Loucy (cell line): ENCODE measurements around the gene ERRFI1.

Experiments
- H2AFZ ChIP-seq: fragments of 200-600 bp; sonication (generic); 2 replicates; pipeline ENCODE4 v1.6.0; 2016; ENCODE audit warnings: antibody characterized with exemption, mild to moderate bottlenecking, low read length, moderate library complexity
- H3F3A ChIP-seq: fragments of 200-600 bp; 2 replicates; pipeline ENCODE4 v1.6.0; 2016; ENCODE audit warnings: antibody characterized with exemption, low read depth, mild to moderate bottlenecking
- H3K27me3 ChIP-seq: fragments of 200-600 bp; sonication (generic); 2 replicates; pipeline ENCODE4 v1.6.1; 2014; ENCODE audit warnings: low read length, mild to moderate bottlenecking; ENCODE audit not compliant: insufficient read depth, poor library complexity, severe bottlenecking
- H3K36me3 ChIP-seq: fragments of 200-600 bp; sonication (generic); 2 replicates; pipeline ENCODE4 v1.6.1; 2016; ENCODE audit warnings: low read length; ENCODE audit not compliant: insufficient read depth
- H3K4me1 ChIP-seq: fragments of 200-600 bp; sonication (generic); 2 replicates; pipeline ENCODE4 v1.5.1; 2014; ENCODE audit warnings: low read length, mild to moderate bottlenecking; ENCODE audit not compliant: insufficient read depth, poor library complexity, severe bottlenecking
- H3K4me2 ChIP-seq: fragments of 200-600 bp; sonication (generic); 2 replicates; pipeline ENCODE4 v1.6.0; 2014; ENCODE audit warnings: antibody characterized with exemption, low read length, low read depth, mild to moderate bottlenecking; ENCODE audit not compliant: poor library complexity, severe bottlenecking
- H3K4me3 ChIP-seq: fragments of 200-600 bp; sonication (generic); 2 replicates; pipeline ENCODE4 v1.5.1; 2014; ENCODE audit warnings: low read length, mild to moderate bottlenecking, mixed read lengths; ENCODE audit not compliant: poor library complexity, severe bottlenecking
- H3K79me2 ChIP-seq: fragments of 200-600 bp; sonication (generic); 2 replicates; pipeline ENCODE4 v1.6.1; 2014; ENCODE audit warnings: low read length; ENCODE audit not compliant: insufficient read depth
- H3K9ac ChIP-seq: fragments of 200-600 bp; sonication (generic); 2 replicates; pipeline ENCODE4 v1.6.0; 2014; ENCODE audit warnings: mild to moderate bottlenecking, low read depth, low read length, moderate library complexity; ENCODE audit not compliant: poor library complexity, severe bottlenecking
- H3K9me2 ChIP-seq: fragments of 200-600 bp; sonication (generic); replicated peaks from 2 replicates; pipeline ENCODE4 v1.6.1; 2016; ENCODE audit warnings: low read depth, low read length, mixed read lengths
- H3K9me3 ChIP-seq: fragments of 200-600 bp; sonication (generic); 2 replicates; pipeline ENCODE4 v1.6.1; 2014; ENCODE audit warnings: mild to moderate bottlenecking, antibody characterized with exemption, low read length, low read depth; ENCODE audit not compliant: insufficient read depth
- H4K20me1 ChIP-seq: fragments of 200-600 bp; sonication (generic); 2 replicates; pipeline ENCODE4 v1.6.0; 2014; ENCODE audit warnings: antibody characterized with exemption, low read length, mild to moderate bottlenecking; ENCODE audit not compliant: insufficient read depth, poor library complexity, severe bottlenecking
- EZH2phosphoT487 ChIP-seq: fragments of 200-600 bp; IDR thresholded peaks from 2 replicates; pipeline ENCODE4 v1.6.1; 2018; ENCODE audit warnings: antibody characterized with exemption, mild to moderate bottlenecking, moderate library complexity, borderline replicate concordance
- TF ChIP-seq, protein P1 (sequence below): fragments of 200-600 bp; sonication (generic); conservative IDR thresholded peaks from 2 replicates; pipeline ENCODE4 v1.5.1; 2014; ENCODE audit warnings: mild to moderate bottlenecking, antibody characterized with exemption, low read length

Gene ERRFI1

DNA sequence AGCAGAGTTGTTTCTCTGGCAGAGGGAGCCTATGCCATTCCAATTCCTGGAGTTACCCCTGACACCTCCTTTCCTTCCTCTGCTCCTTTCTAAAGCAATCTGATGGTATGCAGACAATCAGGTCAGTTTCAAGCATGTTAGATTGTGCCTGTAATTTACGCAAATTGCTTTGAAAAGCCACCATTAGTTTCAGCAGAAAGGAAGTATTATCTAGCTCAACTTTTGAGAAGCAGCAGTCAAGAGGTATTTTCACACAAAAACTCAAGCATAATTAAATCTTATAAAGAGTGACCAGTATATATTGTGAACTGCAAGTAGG lies 2.2 kb downstream of the ERRFI1 start:
- H3K36me3 ChIP-seq: no peaks in the 10 kb centered on the region
- TF ChIP-seq, protein P1, sequence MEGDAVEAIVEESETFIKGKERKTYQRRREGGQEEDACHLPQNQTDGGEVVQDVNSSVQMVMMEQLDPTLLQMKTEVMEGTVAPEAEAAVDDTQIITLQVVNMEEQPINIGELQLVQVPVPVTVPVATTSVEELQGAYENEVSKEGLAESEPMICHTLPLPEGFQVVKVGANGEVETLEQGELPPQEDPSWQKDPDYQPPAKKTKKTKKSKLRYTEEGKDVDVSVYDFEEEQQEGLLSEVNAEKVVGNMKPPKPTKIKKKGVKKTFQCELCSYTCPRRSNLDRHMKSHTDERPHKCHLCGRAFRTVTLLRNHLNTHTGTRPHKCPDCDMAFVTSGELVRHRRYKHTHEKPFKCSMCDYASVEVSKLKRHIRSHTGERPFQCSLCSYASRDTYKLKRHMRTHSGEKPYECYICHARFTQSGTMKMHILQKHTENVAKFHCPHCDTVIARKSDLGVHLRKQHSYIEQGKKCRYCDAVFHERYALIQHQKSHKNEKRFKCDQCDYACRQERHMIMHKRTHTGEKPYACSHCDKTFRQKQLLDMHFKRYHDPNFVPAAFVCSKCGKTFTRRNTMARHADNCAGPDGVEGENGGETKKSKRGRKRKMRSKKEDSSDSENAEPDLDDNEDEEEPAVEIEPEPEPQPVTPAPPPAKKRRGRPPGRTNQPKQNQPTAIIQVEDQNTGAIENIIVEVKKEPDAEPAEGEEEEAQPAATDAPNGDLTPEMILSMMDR: no peak
- TF ChIP-seq EZH2phosphoT487: no peak
- H3K9me3 ChIP-seq: no peaks in the 10 kb centered on the region
- no peaks in the 10 kb centered on the region for H3K4me1 ChIP-seq
- no peak overlapping the region for H3K9ac ChIP-seq
- H3K4me2 ChIP-seq: no peak overlapping the region
- no peaks in the 10 kb centered on the region for H4K20me1 ChIP-seq
- H3K4me3 ChIP-seq: no peak overlapping the region
- H3K79me2 ChIP-seq: no peaks in the 10 kb centered on the region
- H3K9me2 ChIP-seq: no peaks in the 10 kb centered on the region
- H3F3A ChIP-seq: no peaks in the 10 kb centered on the region
- H2AFZ ChIP-seq: no peak overlapping the region
- H3K27me3 ChIP-seq: no peaks in the 10 kb centered on the region

DNA sequence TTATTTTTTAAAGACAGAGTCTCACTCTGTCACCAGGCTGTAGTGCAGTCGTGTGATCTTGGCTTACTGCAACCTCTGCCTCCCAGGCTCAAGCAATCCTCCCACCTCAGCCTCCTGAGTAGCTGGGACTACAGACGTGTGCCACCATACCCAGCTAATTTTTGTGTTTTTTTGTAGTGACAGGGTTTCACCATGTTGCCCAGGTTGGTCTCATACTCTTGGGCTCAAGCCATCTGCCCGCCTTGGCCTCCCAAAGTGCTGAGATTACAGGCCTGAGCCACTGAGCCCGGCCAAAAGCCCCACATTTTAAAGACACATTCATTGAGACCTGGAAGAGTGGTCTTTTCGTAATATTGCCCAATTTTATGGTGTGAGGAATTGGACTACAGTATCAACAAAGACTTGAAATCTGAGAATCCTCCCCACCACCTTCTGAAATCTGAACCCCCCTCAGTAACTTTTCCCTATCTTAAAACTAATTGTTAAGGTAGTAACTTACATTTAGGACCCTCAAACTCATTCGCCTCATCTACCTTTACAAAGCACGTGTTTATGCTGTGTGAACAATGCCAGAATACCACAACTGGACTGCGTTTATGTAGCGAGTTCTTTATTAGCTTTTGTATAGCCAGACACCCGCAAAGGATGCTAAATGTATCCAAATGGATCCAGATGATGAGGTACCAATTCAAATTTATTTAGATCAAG lies 2.7 kb downstream of the ERRFI1 start:
- H3K4me2 ChIP-seq: no peak overlapping the region
- no peaks in the 10 kb centered on the region for H3K27me3 ChIP-seq
- no peaks in the 10 kb centered on the region for H3K9me2 ChIP-seq
- H3F3A ChIP-seq: no peaks in the 10 kb centered on the region
- H3K36me3 ChIP-seq: no peaks in the 10 kb centered on the region
- H3K9me3 ChIP-seq: no peaks in the 10 kb centered on the region
- H3K4me3 ChIP-seq: no peak overlapping the region
- no peaks in the 10 kb centered on the region for H3K4me1 ChIP-seq
- H3K9ac ChIP-seq: no peak overlapping the region
- H3K79me2 ChIP-seq: no peaks in the 10 kb centered on the region
- TF ChIP-seq, protein P1: no peak
- no peak for TF ChIP-seq EZH2phosphoT487
- no peak overlapping the region for H2AFZ ChIP-seq
- H4K20me1 ChIP-seq: no peaks in the 10 kb centered on the region

DNA sequence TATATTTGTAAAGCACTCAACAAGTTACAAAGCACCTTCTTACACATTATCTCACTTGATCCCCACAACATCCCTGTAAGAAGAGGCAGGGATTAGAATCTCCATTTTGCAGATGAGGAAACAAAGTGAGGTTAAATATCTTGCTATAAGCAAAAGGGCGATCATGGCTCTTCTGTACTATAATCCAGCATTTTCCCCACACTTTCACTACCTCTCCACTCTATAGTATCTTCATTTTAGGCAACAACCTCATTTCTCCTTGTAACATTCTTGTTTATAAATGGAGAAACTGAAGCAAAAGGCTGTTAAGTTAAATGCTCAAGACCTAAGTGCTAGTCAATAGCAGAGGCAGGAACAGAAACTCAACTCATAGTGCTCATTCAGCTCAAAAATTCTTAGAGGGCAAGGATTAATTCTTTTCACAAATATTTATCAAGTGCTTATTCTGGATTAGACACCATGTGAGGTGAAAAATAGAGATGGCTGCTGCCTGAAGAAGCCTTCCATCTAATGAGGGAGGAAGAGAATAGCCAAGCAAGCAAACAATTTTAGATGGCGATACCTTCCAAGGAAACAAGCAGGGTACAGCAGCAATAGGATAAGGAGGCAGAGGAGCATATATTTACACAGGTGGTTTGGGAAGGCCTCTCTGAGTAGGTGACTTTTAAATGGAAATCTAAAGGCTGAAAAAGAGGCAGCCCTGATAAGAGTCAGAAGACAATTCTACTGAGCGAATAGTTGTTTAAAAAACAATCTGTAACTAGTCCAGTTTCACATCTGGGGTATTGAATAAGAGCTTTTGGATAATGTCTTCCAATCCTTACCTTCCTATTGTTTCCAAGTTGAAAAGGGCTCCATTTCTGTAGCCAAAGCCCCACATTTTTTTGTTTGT lies 3.5 kb downstream of the ERRFI1 start:
- Histone ChIP-seq H3F3A (no peaks in the 10 kb centered on the region), H3K27me3 (no peaks in the 10 kb centered on the region), H4K20me1 (no peaks in the 10 kb centered on the region), H3K79me2 (no peaks in the 10 kb centered on the region), H3K9me3 (no peaks in the 10 kb centered on the region), H3K4me3 (no peak overlapping the region), H3K36me3 (no peaks in the 10 kb centered on the region), H3K4me2 (no peak overlapping the region), H3K4me1 (no peaks in the 10 kb centered on the region), H3K9me2 (no peaks in the 10 kb centered on the region), H3K9ac (no peak overlapping the region), H2AFZ (no peak overlapping the region)
- TF ChIP-seq EZH2phosphoT487: no peak
- TF ChIP-seq, protein P1: no peak
